ENCODE data around the gene FAM131C. TPM values are rescaled to one million over a fixed set of nuclear protein-coding genes. Genes with fewer than 3 reads are reported as not detected.
A peak's percentile ranks its signal among the peaks of the same experiment; 100 is the strongest.
"Not testable (repeated sequence)": the region's sequence is repeated elsewhere in the genome, so short reads cannot be mapped to it uniquely, and the experiment has no call there.

Gene FAM131C
- total RNA-seq, 1 experiment from 2014 or later, result 0.45 TPM

GRCh38 chr1:16064536-16065268, 8.7 kb downstream of the FAM131C start:
- H3K4me3 ChIP-seq (ENCODE audit: insufficient read depth, low read depth, low read length), result no peak overlapping the region
- peak; percentile 40 for DNase-seq
- H3K36me3 ChIP-seq (replicated peaks; ENCODE audit: control insufficient read depth, insufficient read depth, low read length), result no peaks in the 10 kb centered on the region
- no peaks in the 10 kb centered on the region for H3K27me3 ChIP-seq (ENCODE audit: control insufficient read depth, insufficient read depth, low read length)

- Histone ChIP-seq H3K27me3 (ENCODE audit: control insufficient read depth, insufficient read depth, low read length) (no peaks in the 10 kb centered on the region), H3K4me3 (ENCODE audit: insufficient read depth, low read depth, low read length) (no peak overlapping the region)
- DNase-seq, result peak; percentile 67
These were observed 9.5 kb downstream of the FAM131C start for GRCh38 chr1:16063921-16064320.

DNA sequence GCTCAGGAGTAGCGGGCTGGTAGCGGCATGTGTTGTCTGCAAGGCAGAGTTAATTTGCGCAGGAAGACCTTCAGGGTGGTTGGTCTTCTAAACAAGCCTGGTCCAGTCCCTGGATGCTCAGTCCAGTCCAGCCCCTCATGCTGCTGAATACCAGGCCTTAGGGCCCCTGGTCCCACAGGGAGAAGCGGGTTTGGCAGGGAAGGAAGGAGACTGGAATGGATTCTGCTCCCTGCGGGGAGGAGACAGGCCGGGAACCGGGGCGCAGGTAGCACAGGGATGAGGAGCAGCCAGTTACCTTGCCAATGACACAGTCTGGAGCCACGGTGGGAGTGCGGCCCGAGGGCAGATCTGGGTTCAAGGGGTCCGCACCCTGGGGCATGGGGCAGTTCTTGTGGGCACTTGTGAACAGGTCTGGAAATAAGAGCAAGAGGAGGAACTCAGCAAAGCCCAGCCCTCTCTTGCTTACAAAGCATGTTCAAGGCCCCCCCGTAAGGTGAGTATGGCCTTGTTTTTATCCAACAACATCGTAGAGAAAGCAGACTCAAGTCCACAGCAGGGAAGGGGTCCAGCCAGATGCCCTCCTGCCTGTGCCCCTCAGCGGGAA, 10.1 kb downstream of the FAM131C start:
- peak; percentile 64 for DNase-seq
- H3K4me3 ChIP-seq (ENCODE audit: insufficient read depth, low read depth, low read length), result no peak overlapping the region
- no peaks in the 10 kb centered on the region for H3K27me3 ChIP-seq (ENCODE audit: control insufficient read depth, insufficient read depth, low read length)
- H3K36me3 ChIP-seq (replicated peaks; ENCODE audit: control insufficient read depth, insufficient read depth, low read length), result no peaks in the 10 kb centered on the region

More at GRCh38 chr1:16063921-16064320, 9.5 kb downstream of the FAM131C start:
- no peaks in the 10 kb centered on the region for H3K36me3 ChIP-seq (replicated peaks; ENCODE audit: control insufficient read depth, insufficient read depth, low read length)

GRCh38 chr1:16062687-16063075, 10.8 kb downstream of the FAM131C start:
- DNase-seq; H3K27me3 ChIP-seq (ENCODE audit: control insufficient read depth, insufficient read depth, low read length); H3K36me3 ChIP-seq (replicated peaks; ENCODE audit: control insufficient read depth, insufficient read depth, low read length); H3K4me3 ChIP-seq (ENCODE audit: insufficient read depth, low read depth, low read length): not testable (repeated sequence)

DNA sequence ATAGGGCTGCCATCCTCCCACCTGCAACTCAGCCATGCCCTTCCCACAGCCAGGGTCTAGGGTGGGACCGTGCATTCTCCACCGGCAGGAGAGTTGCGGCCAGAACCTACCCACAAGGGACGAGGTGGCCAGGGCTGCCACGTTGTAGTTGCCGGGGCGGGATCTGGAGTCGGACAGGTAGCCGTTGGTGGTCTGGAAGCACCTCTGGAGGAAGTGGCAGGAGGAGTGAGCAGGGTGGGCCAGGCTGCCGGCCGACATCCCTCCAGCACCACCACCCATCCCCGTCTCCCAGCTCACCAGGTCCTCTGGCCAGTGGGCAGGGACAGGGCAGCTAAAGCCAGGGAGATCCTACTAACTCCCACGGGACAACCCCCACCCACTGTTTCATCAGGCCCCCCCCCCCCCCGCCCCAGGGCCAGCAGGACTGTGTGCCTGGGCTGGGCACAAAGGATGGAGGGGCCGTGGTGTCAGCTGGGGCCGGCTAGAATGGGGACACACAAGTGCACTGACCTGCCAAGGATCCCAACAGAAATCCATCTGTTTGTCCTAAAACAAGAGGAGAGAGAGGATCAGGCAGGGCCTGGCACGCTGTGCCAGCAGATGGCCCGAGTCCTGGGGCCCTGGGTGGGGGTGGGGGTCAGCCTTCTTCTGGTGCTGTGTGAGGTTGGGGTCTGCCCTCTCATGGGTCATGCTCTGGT, 11.3 kb downstream of the FAM131C start:
- not testable (repeated sequence) for H3K4me3 ChIP-seq (ENCODE audit: insufficient read depth, low read depth, low read length); H3K36me3 ChIP-seq (replicated peaks; ENCODE audit: control insufficient read depth, insufficient read depth, low read length); DNase-seq; H3K27me3 ChIP-seq (ENCODE audit: control insufficient read depth, insufficient read depth, low read length)

- Histone ChIP-seq H3K4me3 (ENCODE audit: insufficient read depth, low read depth, low read length) (no peak overlapping the region), H3K36me3 (replicated peaks; ENCODE audit: control insufficient read depth, insufficient read depth, low read length) (no peaks in the 10 kb centered on the region), H3K27me3 (ENCODE audit: control insufficient read depth, insufficient read depth, low read length) (no peaks in the 10 kb centered on the region; the same call in 1 of the 2 replicates)
- no peak for DNase-seq
These were observed 12.2 kb downstream of the FAM131C start for GRCh38 chr1:16061266-16061665.

GRCh38 chr1:16058394-16059120, 14.9 kb downstream of the FAM131C start:
- H3K36me3 ChIP-seq (replicated peaks; ENCODE audit: control insufficient read depth, insufficient read depth, low read length); DNase-seq; H3K27me3 ChIP-seq (ENCODE audit: control insufficient read depth, insufficient read depth, low read length); H3K4me3 ChIP-seq (ENCODE audit: insufficient read depth, low read depth, low read length): not testable (repeated sequence)

DNA sequence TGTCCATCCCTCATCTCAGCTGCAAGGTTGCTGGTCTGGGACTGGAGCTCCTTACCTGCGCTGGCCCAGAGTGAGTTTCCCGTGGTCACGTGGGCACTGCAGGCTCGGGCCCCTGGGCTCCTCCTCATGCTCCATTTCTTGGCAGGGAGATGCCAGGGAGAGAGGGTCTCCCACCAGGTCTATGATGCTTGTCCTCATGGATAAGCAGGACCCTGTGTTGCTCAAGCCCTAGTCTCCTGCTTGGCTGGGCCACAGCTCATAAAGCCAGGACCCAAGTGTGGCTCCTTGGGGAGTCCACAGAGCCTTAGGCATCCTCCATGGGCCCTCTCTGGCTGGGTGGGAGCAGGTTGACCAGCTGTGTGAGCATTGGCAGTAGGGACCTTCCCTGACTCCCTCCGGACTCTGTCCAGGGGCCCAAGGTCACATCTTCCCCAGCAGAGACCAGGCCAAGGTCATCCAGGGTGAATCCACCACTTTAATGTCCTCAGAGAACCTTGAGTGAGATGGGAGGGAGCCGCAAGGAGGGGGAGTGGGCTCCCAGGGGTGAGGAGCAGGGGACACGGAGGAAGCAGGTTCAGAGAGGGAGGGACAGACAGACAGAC, 16.0 kb downstream of the FAM131C start:
- H3K27me3 ChIP-seq (ENCODE audit: control insufficient read depth, insufficient read depth, low read length); H3K36me3 ChIP-seq (replicated peaks; ENCODE audit: control insufficient read depth, insufficient read depth, low read length); H3K4me3 ChIP-seq (ENCODE audit: insufficient read depth, low read depth, low read length); DNase-seq: not testable (repeated sequence)

GRCh38 chr1:16056521-16056912, 16.9 kb downstream of the FAM131C start:
- not testable (repeated sequence) for DNase-seq; H3K4me3 ChIP-seq (ENCODE audit: insufficient read depth, low read depth, low read length); H3K36me3 ChIP-seq (replicated peaks; ENCODE audit: control insufficient read depth, insufficient read depth, low read length); H3K27me3 ChIP-seq (ENCODE audit: control insufficient read depth, insufficient read depth, low read length)

- DNase-seq, result peak; percentile 96
- H3K4me3 ChIP-seq (ENCODE audit: insufficient read depth, low read depth, low read length), result no peak overlapping the region
- H3K36me3 ChIP-seq (replicated peaks; ENCODE audit: control insufficient read depth, insufficient read depth, low read length), result no peaks in the 10 kb centered on the region
- no peaks in the 10 kb centered on the region; the same call in 1 of the 2 replicates for H3K27me3 ChIP-seq (ENCODE audit: control insufficient read depth, insufficient read depth, low read length)
These were observed 17.6 kb downstream of the FAM131C start for GRCh38 chr1:16055613-16056520.

DNA sequence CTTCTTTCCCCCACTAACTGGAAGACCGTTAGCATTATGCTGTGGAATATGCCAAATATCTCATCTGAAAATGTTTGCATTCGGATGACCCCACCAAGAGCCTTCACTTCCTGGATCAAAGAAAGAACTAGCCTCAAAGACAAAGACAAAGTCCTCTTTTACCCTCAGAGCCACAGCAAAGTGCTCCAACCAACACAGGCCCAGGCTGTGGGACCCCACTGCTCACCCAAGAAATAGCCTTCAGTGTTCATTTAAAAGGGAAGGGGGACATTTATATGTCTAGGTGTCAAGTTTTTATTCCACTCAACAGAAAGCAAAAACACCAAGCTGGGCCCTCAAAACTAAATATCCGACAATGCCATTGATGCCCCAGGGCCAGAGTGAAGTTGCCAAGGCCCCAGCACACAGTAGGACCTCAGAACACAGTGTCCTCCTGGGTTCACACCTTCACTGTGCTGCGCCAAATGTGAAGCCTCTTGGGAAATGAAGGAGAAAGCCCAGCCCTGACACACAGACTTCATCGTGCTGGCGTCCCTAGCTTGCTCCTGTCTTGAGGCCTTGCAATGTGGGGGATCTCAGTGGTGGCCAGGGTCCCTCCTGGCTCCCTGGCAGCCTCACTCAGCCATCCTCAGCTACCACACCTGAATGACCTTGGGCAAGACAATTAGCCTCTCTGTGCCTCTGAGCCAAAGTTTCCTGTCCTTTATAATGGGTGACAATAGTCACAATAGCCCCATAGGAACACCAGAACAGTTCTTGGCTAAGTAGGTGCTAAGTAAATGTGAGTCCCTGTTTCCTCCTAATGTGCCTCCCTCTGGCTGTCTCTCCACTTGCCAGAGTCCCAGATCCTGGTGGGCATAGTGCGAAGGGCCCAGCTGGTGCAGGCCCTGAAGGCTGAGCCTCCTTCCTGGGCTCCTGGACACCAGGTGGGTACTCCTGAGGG, 18.6 kb downstream of the FAM131C start:
- Histone ChIP-seq H3K36me3 (replicated peaks; ENCODE audit: control insufficient read depth, insufficient read depth, low read length) (no peaks in the 10 kb centered on the region), H3K27me3 (ENCODE audit: control insufficient read depth, insufficient read depth, low read length) (no peaks in the 10 kb centered on the region; the same call in 1 of the 2 replicates), H3K4me3 (ENCODE audit: insufficient read depth, low read depth, low read length) (no peak overlapping the region)
- no peak for DNase-seq

- H3K27me3 ChIP-seq (ENCODE audit: control insufficient read depth, insufficient read depth, low read length), result no peaks in the 10 kb centered on the region; the same call in 1 of the 2 replicates
- H3K36me3 ChIP-seq (replicated peaks; ENCODE audit: control insufficient read depth, insufficient read depth, low read length), result no peaks in the 10 kb centered on the region
- no peak for DNase-seq
These were observed 19.5 kb downstream of the FAM131C start for GRCh38 chr1:16053781-16054502.

More at GRCh38 chr1:16053781-16054502, 19.5 kb downstream of the FAM131C start:
- H3K4me3 ChIP-seq (ENCODE audit: insufficient read depth, low read depth, low read length), result no peak overlapping the region
